ENCODE measurements around the gene CSNK1D. TPM values are rescaled to one million over a fixed set of nuclear protein-coding genes. Genes with fewer than 3 reads are reported as not detected.

The CSNK1D gene
- total and polyA plus RNA-seq, 4 donors, result 72.7 to 160 (median 123) TPM

DNA sequence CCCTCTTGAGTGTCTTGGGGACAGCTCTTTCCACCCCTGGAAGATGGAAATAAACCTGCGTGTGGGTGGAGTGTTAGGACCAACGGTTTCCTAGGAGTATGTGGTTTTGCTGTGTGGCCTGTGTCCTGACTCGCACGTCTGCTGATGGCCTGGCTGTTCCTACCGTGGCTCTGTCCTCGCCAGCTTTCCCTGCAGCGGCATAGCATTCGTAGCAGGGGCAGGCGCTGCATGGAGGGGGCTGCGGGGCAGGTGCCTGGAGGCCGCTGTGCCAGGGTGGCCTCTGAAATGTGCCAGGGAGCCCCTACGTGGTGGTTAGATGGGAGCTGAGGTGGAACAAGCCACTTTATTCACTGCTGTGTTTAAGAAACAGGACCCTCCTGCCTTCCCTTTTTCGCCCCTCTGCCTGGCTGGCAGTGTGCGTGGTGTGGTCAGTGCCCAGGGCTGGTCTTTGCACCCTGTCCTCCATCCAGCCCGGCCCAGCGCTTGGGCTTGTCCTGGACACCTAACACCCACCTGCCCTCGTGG lies 34.0 kb downstream of the CSNK1D start:
- no peak overlapping the region for H3K4me3 ChIP-seq
- H3K9me3 ChIP-seq (ENCODE audit: control insufficient read depth in 4 of 4, insufficient read depth in 3 of 4, low read length in 3 of 4), result no peaks in the 10 kb centered on the region
- 64 to 70% methylated on average over 17 of the region's 17 CpGs for WGBS, 2 donors
- peak overlapping the region in 1 of 2 donors; percentile 63 for H3K27ac ChIP-seq (ENCODE audit: low read depth in 1 of 2, low read length in 1 of 2)
- TF ChIP-seq, protein P1, sequence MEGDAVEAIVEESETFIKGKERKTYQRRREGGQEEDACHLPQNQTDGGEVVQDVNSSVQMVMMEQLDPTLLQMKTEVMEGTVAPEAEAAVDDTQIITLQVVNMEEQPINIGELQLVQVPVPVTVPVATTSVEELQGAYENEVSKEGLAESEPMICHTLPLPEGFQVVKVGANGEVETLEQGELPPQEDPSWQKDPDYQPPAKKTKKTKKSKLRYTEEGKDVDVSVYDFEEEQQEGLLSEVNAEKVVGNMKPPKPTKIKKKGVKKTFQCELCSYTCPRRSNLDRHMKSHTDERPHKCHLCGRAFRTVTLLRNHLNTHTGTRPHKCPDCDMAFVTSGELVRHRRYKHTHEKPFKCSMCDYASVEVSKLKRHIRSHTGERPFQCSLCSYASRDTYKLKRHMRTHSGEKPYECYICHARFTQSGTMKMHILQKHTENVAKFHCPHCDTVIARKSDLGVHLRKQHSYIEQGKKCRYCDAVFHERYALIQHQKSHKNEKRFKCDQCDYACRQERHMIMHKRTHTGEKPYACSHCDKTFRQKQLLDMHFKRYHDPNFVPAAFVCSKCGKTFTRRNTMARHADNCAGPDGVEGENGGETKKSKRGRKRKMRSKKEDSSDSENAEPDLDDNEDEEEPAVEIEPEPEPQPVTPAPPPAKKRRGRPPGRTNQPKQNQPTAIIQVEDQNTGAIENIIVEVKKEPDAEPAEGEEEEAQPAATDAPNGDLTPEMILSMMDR (IDR thresholded peaks at IDR 0.05; ENCODE audit: control extremely low read depth, extremely low read depth), result no peak
- ATAC-seq (ENCODE audit: insufficient read depth, low FRiP score) (no peak), DNase-seq (no peak)
- H3K36me3 ChIP-seq (ENCODE audit: control insufficient read depth in 4 of 4, insufficient read depth in 4 of 4, low read length in 4 of 4), result peaks cover 0 to 44% (median 13%) of the 10 kb centered on the region in 4 donors
- H3K9ac ChIP-seq (ENCODE audit: insufficient read depth in 1 of 2, low read length in 2 of 2), result no peak overlapping the region
- no peaks in the 10 kb centered on the region for H3K27me3 ChIP-seq (ENCODE audit: control insufficient read depth in 3 of 3, insufficient read depth in 3 of 3, low read length in 2 of 3)
- peaks cover 20 to 64% (median 54%) of the 10 kb centered on the region in 5 donors for H3K4me1 ChIP-seq (ENCODE audit: control insufficient read depth in 5 of 5, insufficient read depth in 5 of 5, low read length in 5 of 5)

DNA sequence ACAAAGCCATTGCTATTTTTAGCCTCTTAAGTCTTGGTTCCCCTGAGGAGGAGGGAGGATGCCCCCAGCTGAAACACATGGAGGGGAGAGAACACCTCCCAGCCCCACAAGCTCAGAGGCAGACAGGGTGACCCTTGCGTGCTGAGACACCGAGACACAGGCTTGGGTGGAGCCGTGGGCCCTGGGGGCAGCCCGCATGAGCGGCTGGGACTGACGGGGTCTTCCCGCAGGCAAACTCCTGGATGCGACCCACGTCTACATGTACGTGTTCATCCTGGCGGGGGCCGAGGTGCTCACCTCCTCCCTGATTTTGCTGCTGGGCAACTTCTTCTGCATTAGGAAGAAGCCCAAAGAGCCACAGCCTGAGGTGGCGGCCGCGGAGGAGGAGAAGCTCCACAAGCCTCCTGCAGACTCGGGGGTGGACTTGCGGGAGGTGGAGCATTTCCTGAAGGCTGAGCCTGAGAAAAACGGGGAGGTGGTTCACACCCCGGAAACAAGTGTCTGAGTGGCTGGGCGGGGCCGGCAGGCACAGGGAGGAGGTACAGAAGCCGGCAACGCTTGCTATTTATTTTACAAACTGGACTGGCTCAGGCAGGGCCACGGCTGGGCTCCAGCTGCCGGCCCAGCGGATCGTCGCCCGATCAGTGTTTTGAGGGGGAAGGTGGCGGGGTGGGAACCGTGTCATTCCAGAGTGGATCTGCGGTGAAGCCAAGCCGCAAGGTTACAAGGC lies 34.9 kb downstream of the CSNK1D start:
- Histone ChIP-seq H3K36me3 (ENCODE audit: control insufficient read depth in 4 of 4, insufficient read depth in 4 of 4, low read length in 4 of 4) (peaks cover 0 to 36% (median 8%) of the 10 kb centered on the region in 4 donors), H3K9me3 (ENCODE audit: control insufficient read depth in 4 of 4, insufficient read depth in 3 of 4, low read length in 3 of 4) (no peaks in the 10 kb centered on the region), H3K4me3 (no peak overlapping the region), H3K27me3 (ENCODE audit: control insufficient read depth in 3 of 3, insufficient read depth in 3 of 3, low read length in 2 of 3) (no peaks in the 10 kb centered on the region), H3K9ac (ENCODE audit: insufficient read depth in 1 of 2, low read length in 2 of 2) (no peak overlapping the region), H3K27ac (ENCODE audit: low read depth in 1 of 2, low read length in 1 of 2) (peak overlapping the region in 1 of 2 donors; percentile 66), H3K4me1 (ENCODE audit: control insufficient read depth in 5 of 5, insufficient read depth in 5 of 5, low read length in 5 of 5) (peaks cover 20 to 69% (median 54%) of the 10 kb centered on the region in 5 donors)
- ATAC-seq (ENCODE audit: insufficient read depth, low FRiP score) (peak; percentile 64), DNase-seq (peak; percentile 58 to 80 (median 76))
- TF ChIP-seq, protein P1 (IDR thresholded peaks at IDR 0.05; ENCODE audit: control extremely low read depth, extremely low read depth), result no peak
- 27 to 28% methylated on average over 33 of the region's 33 CpGs for WGBS, 2 donors

DNA sequence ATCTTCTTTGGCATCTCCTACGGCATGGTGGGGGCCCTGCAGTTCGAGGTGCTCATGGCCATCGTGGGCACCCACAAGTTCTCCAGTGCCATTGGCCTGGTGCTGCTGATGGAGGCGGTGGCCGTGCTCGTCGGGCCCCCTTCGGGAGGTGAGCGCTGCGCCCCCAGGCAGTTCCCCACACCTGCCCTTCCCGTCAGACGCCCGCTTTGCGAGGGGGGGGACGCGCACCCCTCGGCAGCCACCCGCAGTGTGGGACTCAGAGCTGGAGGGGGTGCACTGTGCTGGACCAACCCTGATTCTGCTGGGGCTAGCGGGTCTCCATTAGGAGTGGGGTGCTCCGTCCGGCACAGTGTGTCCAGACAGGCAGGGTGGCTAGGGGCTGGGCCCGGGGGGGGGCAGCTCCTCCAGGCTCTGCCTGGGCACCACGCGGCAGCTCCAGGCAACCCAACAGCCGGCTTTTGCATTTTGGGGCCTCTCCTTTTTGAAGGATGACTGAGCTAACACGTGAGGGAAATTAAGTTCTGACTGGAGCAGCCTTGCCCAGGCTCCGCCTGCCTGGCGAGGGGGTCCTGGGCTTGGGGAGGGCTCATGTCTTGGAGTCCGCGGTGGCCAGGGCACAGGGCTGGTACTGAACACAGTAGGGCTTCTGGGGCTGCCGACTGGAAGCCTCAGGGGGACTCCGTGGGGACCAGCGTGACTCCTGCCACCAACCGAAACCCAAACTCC lies 35.6 kb downstream of the CSNK1D start:
- WGBS, 2 donors, result 77 to 79% methylated on average over 32 to 34 of the region's 34 CpGs
- DNase-seq (no peak), ATAC-seq (ENCODE audit: insufficient read depth, low FRiP score) (no peak)
- no peaks in the 10 kb centered on the region for H3K9me3 ChIP-seq (ENCODE audit: control insufficient read depth in 4 of 4, insufficient read depth in 3 of 4, low read length in 3 of 4)
- TF ChIP-seq, protein P1 (IDR thresholded peaks at IDR 0.05; ENCODE audit: control extremely low read depth, extremely low read depth), result no peak
- no peaks in the 10 kb centered on the region for H3K27me3 ChIP-seq (ENCODE audit: control insufficient read depth in 3 of 3, insufficient read depth in 3 of 3, low read length in 2 of 3)
- H3K27ac ChIP-seq (ENCODE audit: low read depth in 1 of 2, low read length in 1 of 2), result peak overlapping the region in 1 of 2 donors; percentile 66
- H3K4me1 ChIP-seq (ENCODE audit: control insufficient read depth in 5 of 5, insufficient read depth in 5 of 5, low read length in 5 of 5), result peaks cover 16 to 67% (median 54%) of the 10 kb centered on the region in 5 donors
- peaks cover 0 to 30% (median 2%) of the 10 kb centered on the region in 4 donors for H3K36me3 ChIP-seq (ENCODE audit: control insufficient read depth in 4 of 4, insufficient read depth in 4 of 4, low read length in 4 of 4)
- H3K4me3 ChIP-seq, result no peak overlapping the region
- no peak overlapping the region for H3K9ac ChIP-seq (ENCODE audit: insufficient read depth in 1 of 2, low read length in 2 of 2)
